ENCODE data around the gene SMAD1.
A peak's percentile ranks its signal among the peaks of the same experiment; 100 is the strongest.

The SMAD1 gene

DNA sequence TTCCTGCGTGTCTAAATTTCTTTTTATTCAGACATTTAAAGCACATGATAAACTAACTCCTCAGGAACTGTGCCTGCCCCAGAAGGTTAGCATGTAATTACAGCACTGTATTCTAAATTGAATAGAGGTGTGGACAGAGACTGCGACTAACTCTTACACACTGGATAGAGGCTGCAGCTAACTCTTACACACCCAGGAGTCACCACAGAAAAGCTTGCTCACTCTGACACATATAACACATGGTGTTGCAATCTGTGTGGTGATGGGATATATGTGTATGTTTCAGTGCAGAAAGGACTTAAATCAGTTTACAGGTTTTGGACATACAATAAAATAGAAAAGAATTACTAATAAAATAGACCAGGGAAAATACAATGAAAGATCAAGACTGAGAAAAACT is 41.5 kb downstream of the SMAD1 start:
- H3K9ac ChIP-seq (ENCODE audit: low read length) = no peak overlapping the region
- H3K56ac ChIP-seq (ENCODE audit: low read length) = no peak overlapping the region
- no peak overlapping the region for H3K4ac ChIP-seq (ENCODE audit: low read depth, low read length)
- H3K36me3 ChIP-seq (ENCODE audit: control insufficient read depth, insufficient read depth, low read length) = no peaks in the 10 kb centered on the region
- no peak overlapping the region for H2BK120ac ChIP-seq (ENCODE audit: low read depth, low read length)
- no peak overlapping the region for H2AK5ac ChIP-seq (ENCODE audit: low read length)
- H3K4me3 ChIP-seq (ENCODE audit: low read length) = no peak overlapping the region
- H2BK5ac ChIP-seq (ENCODE audit: low read length) = no peak overlapping the region
- H4K5ac ChIP-seq (ENCODE audit: low read length) = no peak overlapping the region
- no CpG with 5 or more reads among the region's 2 CpGs for WGBS (ENCODE audit: extremely low coverage, insufficient coverage, low lambda C conversion rate)
- no peak for DNase-seq
- H3K4me1 ChIP-seq (ENCODE audit: control insufficient read depth, low read depth, low read length) = peaks cover 6% of the 10 kb centered on the region
- H3K27ac ChIP-seq (ENCODE audit: low read depth, low read length) = no peak overlapping the region
- H3K23ac ChIP-seq (ENCODE audit: low read length) = no peak overlapping the region
- peaks cover 7% of the 10 kb centered on the region for H3K79me2 ChIP-seq (ENCODE audit: control insufficient read depth, insufficient read depth, low read length)
- no peak overlapping the region for H4K8ac ChIP-seq (ENCODE audit: low read depth, low read length)
- H3K4me2 ChIP-seq (ENCODE audit: low read length) = no peak overlapping the region
- no peaks in the 10 kb centered on the region for H3K27me3 ChIP-seq (ENCODE audit: insufficient read depth, low read length, poor library complexity)
- no peak overlapping the region for H2BK15ac ChIP-seq (replicated peaks; ENCODE audit: low read depth)
- no peak overlapping the region for H3K18ac ChIP-seq (ENCODE audit: low read length)
- peaks cover 11% of the 10 kb centered on the region for H3K79me1 ChIP-seq (ENCODE audit: low read length)

DNA sequence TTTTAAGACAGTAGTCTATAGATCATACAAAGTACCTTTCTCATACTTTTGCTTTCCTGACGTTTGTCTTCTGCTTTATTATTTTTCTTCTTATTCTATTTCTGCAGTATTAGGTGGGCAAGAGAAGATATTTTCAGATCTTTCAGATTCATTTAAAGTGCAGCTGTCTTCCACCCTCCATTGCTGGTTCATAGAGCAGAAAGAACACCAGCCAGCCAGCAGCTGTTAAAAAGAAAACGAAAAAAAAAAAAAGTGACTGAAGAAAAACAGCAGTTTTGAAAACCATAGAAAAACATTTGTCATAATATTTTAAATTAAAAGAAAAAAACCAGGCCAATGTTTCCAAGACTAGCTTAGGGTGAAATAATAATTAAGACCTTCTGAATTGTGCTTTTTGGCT is 42.9 kb downstream of the SMAD1 start:
- Histone ChIP-seq H3K4me1 (ENCODE audit: control insufficient read depth, low read depth, low read length) (peaks cover 6% of the 10 kb centered on the region), H3K4me2 (ENCODE audit: low read length) (no peak overlapping the region), H3K27me3 (ENCODE audit: insufficient read depth, low read length, poor library complexity) (no peaks in the 10 kb centered on the region), H3K4me3 (ENCODE audit: low read length) (no peak overlapping the region), H3K4ac (ENCODE audit: low read depth, low read length) (no peak overlapping the region), H3K9ac (ENCODE audit: low read length) (no peak overlapping the region), H3K56ac (ENCODE audit: low read length) (no peak overlapping the region), H4K5ac (ENCODE audit: low read length) (no peak overlapping the region), H2AK5ac (ENCODE audit: low read length) (no peak overlapping the region), H2BK5ac (ENCODE audit: low read length) (no peak overlapping the region), H3K79me2 (ENCODE audit: control insufficient read depth, insufficient read depth, low read length) (peaks cover 8% of the 10 kb centered on the region), H4K8ac (ENCODE audit: low read depth, low read length) (no peak overlapping the region), H3K36me3 (ENCODE audit: control insufficient read depth, insufficient read depth, low read length) (no peaks in the 10 kb centered on the region), H2BK15ac (replicated peaks; ENCODE audit: low read depth) (no peak overlapping the region), H3K27ac (ENCODE audit: low read depth, low read length) (no peak overlapping the region), H2BK120ac (ENCODE audit: low read depth, low read length) (no peak overlapping the region), H3K18ac (ENCODE audit: low read length) (no peak overlapping the region), H3K79me1 (ENCODE audit: low read length) (peaks cover 13% of the 10 kb centered on the region), H3K23ac (ENCODE audit: low read length) (no peak overlapping the region)
- DNase-seq = no peak
- no CpG with 5 or more reads among the region's 2 CpGs for WGBS (ENCODE audit: extremely low coverage, insufficient coverage, low lambda C conversion rate)

DNA sequence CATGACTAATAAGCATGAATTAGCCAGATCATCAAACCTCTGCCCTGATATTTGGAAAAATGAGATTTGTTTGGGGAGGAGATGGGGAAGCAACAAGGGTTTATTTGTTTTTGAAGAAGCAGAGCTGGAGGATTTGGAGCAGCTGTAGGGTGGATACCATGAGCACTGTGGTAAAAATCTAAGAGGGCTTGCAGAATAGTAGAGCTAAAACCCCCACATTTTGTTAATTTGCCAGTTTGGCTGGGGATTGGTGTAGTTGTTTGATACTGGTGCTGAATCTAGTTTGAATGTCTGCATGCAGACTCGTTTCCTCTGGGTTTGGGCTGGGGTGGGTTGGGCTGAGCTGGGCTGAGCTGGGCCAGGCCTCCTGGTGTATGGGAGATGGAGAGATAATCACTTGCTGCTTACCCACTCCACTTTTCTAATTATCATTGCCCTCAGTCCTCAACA is 43.7 kb downstream of the SMAD1 start:
- Histone ChIP-seq H3K56ac (ENCODE audit: low read length) (no peak overlapping the region), H2BK120ac (ENCODE audit: low read depth, low read length) (no peak overlapping the region)

DNA sequence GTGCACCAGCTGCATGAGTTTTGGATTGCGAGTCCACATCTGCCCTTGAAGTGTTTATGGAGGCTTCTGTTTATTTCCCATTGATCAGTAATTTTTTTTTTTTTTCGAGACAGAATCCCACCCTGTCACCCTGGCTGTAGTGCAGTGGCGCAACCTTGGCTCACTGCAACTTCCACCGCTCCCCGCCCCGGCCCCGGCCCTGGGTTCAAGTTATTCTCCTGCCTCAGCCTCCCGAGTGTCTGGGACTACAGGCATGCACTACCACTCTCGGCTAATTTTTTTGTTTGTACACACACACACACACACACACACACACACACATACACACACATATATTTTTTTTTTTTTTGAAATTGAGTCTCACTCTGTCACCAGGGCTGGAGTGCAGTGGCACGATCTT is 46.1 kb downstream of the SMAD1 start:
- peaks cover 7% of the 10 kb centered on the region for H3K79me2 ChIP-seq (ENCODE audit: control insufficient read depth, insufficient read depth, low read length)
- no peak overlapping the region for H2BK15ac ChIP-seq (replicated peaks; ENCODE audit: low read depth)
- H3K79me1 ChIP-seq (ENCODE audit: low read length) = peaks cover 17% of the 10 kb centered on the region
- H3K56ac ChIP-seq (ENCODE audit: low read length) = no peak overlapping the region
- H3K18ac ChIP-seq (ENCODE audit: low read length) = no peak overlapping the region
- no peak overlapping the region for H3K9ac ChIP-seq (ENCODE audit: low read length)
- H3K36me3 ChIP-seq (ENCODE audit: control insufficient read depth, insufficient read depth, low read length) = no peaks in the 10 kb centered on the region
- no peak overlapping the region for H3K27ac ChIP-seq (ENCODE audit: low read depth, low read length)
- H3K4ac ChIP-seq (ENCODE audit: low read depth, low read length) = no peak overlapping the region
- no peak overlapping the region for H2BK120ac ChIP-seq (ENCODE audit: low read depth, low read length)
- no peak overlapping the region for H4K5ac ChIP-seq (ENCODE audit: low read length)
- no peak for DNase-seq
- H3K4me1 ChIP-seq (ENCODE audit: control insufficient read depth, low read depth, low read length) = peaks cover 6% of the 10 kb centered on the region
- no CpG with 5 or more reads among the region's 10 CpGs for WGBS (ENCODE audit: extremely low coverage, insufficient coverage, low lambda C conversion rate)
- H4K8ac ChIP-seq (ENCODE audit: low read depth, low read length) = peak overlapping the region; percentile 28
- H3K23ac ChIP-seq (ENCODE audit: low read length) = no peak overlapping the region
- no peak overlapping the region for H3K4me2 ChIP-seq (ENCODE audit: low read length)
- no peak overlapping the region for H2BK5ac ChIP-seq (ENCODE audit: low read length)
- no peak overlapping the region for H2AK5ac ChIP-seq (ENCODE audit: low read length)
- H3K4me3 ChIP-seq (ENCODE audit: low read length) = no peak overlapping the region
- H3K27me3 ChIP-seq (ENCODE audit: insufficient read depth, low read length, poor library complexity) = no peaks in the 10 kb centered on the region

More for the DNA sequence above, 43.7 kb downstream of the SMAD1 start:
- Histone ChIP-seq H2BK5ac (ENCODE audit: low read length) (no peak overlapping the region), H3K79me2 (ENCODE audit: control insufficient read depth, insufficient read depth, low read length) (peaks cover 8% of the 10 kb centered on the region), H3K18ac (ENCODE audit: low read length) (peak overlapping the region; percentile 39), H2BK15ac (replicated peaks; ENCODE audit: low read depth) (no peak overlapping the region), H2AK5ac (ENCODE audit: low read length) (no peak overlapping the region), H3K4ac (ENCODE audit: low read depth, low read length) (no peak overlapping the region), H3K79me1 (ENCODE audit: low read length) (peaks cover 14% of the 10 kb centered on the region), H3K4me3 (ENCODE audit: low read length) (no peak overlapping the region), H3K4me1 (ENCODE audit: control insufficient read depth, low read depth, low read length) (peaks cover 6% of the 10 kb centered on the region), H3K23ac (ENCODE audit: low read length) (no peak overlapping the region), H3K27ac (ENCODE audit: low read depth, low read length) (no peak overlapping the region), H3K9ac (ENCODE audit: low read length) (no peak overlapping the region), H4K5ac (ENCODE audit: low read length) (no peak overlapping the region), H4K8ac (ENCODE audit: low read depth, low read length) (peak overlapping the region; percentile 76), H3K36me3 (ENCODE audit: control insufficient read depth, insufficient read depth, low read length) (no peaks in the 10 kb centered on the region), H3K27me3 (ENCODE audit: insufficient read depth, low read length, poor library complexity) (no peaks in the 10 kb centered on the region), H3K4me2 (ENCODE audit: low read length) (no peak overlapping the region)
- peak; percentile 63 for DNase-seq
- WGBS (ENCODE audit: extremely low coverage, insufficient coverage, low lambda C conversion rate) = no CpG with 5 or more reads among the region's 1 CpG

DNA sequence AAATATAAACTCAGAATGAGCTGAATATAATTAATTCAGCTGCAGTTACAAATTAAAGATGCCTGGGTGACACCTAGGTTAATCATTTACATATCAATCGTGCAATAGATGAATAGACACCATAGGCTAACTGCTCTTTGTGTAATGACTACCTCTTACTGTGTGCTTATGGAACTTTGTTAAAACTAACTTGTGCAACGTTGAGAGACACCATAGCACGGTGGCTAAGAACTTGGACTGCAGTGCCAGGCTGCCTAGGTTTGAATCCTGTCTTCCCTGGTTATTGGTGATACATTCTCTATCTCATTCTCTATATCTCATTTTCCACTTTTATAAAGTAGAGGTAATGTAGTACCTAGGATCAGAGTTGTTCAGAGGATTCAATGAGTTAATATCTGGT is 46.9 kb downstream of the SMAD1 start:
- no CpG with 5 or more reads among the region's 3 CpGs for WGBS (ENCODE audit: extremely low coverage, insufficient coverage, low lambda C conversion rate)
- H3K56ac ChIP-seq (ENCODE audit: low read length) = no peak overlapping the region
- H3K23ac ChIP-seq (ENCODE audit: low read length) = no peak overlapping the region
- H3K79me2 ChIP-seq (ENCODE audit: control insufficient read depth, insufficient read depth, low read length) = peaks cover 7% of the 10 kb centered on the region
- H3K4ac ChIP-seq (ENCODE audit: low read depth, low read length) = no peak overlapping the region
- no peak overlapping the region for H4K8ac ChIP-seq (ENCODE audit: low read depth, low read length)
- no peak overlapping the region for H4K5ac ChIP-seq (ENCODE audit: low read length)
- H2BK15ac ChIP-seq (replicated peaks; ENCODE audit: low read depth) = no peak overlapping the region
- no peak overlapping the region for H3K27ac ChIP-seq (ENCODE audit: low read depth, low read length)
- no peak overlapping the region for H3K4me2 ChIP-seq (ENCODE audit: low read length)
- no peak overlapping the region for H2AK5ac ChIP-seq (ENCODE audit: low read length)
- peaks cover 6% of the 10 kb centered on the region for H3K4me1 ChIP-seq (ENCODE audit: control insufficient read depth, low read depth, low read length)
- no peaks in the 10 kb centered on the region for H3K36me3 ChIP-seq (ENCODE audit: control insufficient read depth, insufficient read depth, low read length)
- no peak for DNase-seq
- no peaks in the 10 kb centered on the region for H3K27me3 ChIP-seq (ENCODE audit: insufficient read depth, low read length, poor library complexity)
- H2BK120ac ChIP-seq (ENCODE audit: low read depth, low read length) = no peak overlapping the region
- peaks cover 16% of the 10 kb centered on the region for H3K79me1 ChIP-seq (ENCODE audit: low read length)
- no peak overlapping the region for H3K4me3 ChIP-seq (ENCODE audit: low read length)
- H3K18ac ChIP-seq (ENCODE audit: low read length) = no peak overlapping the region
- no peak overlapping the region for H2BK5ac ChIP-seq (ENCODE audit: low read length)
- no peak overlapping the region for H3K9ac ChIP-seq (ENCODE audit: low read length)

DNA sequence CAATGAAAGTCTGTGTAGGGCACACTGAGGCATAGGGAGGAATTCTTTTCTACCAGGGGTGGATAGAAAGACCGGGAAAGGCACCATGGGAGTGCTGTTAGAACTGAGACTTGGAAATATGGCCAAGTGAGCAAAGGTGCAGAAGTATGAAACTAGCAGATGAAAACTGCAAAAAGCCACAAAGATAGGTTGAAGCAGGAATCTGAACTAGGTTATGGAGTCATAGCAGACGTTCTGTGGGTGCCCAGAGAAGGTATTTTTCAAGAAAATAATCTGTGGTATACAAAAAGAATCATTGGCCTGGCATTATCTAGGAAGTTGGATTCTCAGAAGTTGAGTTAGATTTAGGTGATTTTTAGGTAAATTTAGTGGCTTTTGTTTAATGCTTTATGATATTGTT is 48.5 kb downstream of the SMAD1 start:
- no peak overlapping the region for H3K23ac ChIP-seq (ENCODE audit: low read length)
- H4K5ac ChIP-seq (ENCODE audit: low read length) = no peak overlapping the region
- H3K4me2 ChIP-seq (ENCODE audit: low read length) = no peak overlapping the region
- H2BK5ac ChIP-seq (ENCODE audit: low read length) = no peak overlapping the region
- no peak overlapping the region for H3K56ac ChIP-seq (ENCODE audit: low read length)
- H3K27ac ChIP-seq (ENCODE audit: low read depth, low read length) = no peak overlapping the region
- WGBS (ENCODE audit: extremely low coverage, insufficient coverage, low lambda C conversion rate) = no CpG with 5 or more reads among the region's 2 CpGs
- peaks cover 6% of the 10 kb centered on the region for H3K79me2 ChIP-seq (ENCODE audit: control insufficient read depth, insufficient read depth, low read length)
- peaks cover 4% of the 10 kb centered on the region for H3K4me1 ChIP-seq (ENCODE audit: control insufficient read depth, low read depth, low read length)
- H3K18ac ChIP-seq (ENCODE audit: low read length) = no peak overlapping the region
- H3K4ac ChIP-seq (ENCODE audit: low read depth, low read length) = no peak overlapping the region
- H3K36me3 ChIP-seq (ENCODE audit: control insufficient read depth, insufficient read depth, low read length) = no peaks in the 10 kb centered on the region
- no peaks in the 10 kb centered on the region for H3K27me3 ChIP-seq (ENCODE audit: insufficient read depth, low read length, poor library complexity)
- no peak overlapping the region for H3K9ac ChIP-seq (ENCODE audit: low read length)
- no peak overlapping the region for H2BK120ac ChIP-seq (ENCODE audit: low read depth, low read length)
- no peak for DNase-seq
- H2BK15ac ChIP-seq (replicated peaks; ENCODE audit: low read depth) = no peak overlapping the region
- H3K4me3 ChIP-seq (ENCODE audit: low read length) = no peak overlapping the region
- H3K79me1 ChIP-seq (ENCODE audit: low read length) = peaks cover 12% of the 10 kb centered on the region
- H4K8ac ChIP-seq (ENCODE audit: low read depth, low read length) = no peak overlapping the region
- no peak overlapping the region for H2AK5ac ChIP-seq (ENCODE audit: low read length)
